B cell (primary cell): ENCODE data around the gene PREP. TPM values are rescaled to one million over a fixed set of nuclear protein-coding genes. Genes with fewer than 3 reads are reported as not detected.

ENCODE experiments used
- ATAC-seq: fragments of 200-7000 bp; cut with Tn5 transposase; one replicate; pipeline ENCODE4 v1.10.0; 2021; ENCODE audit warnings: low read depth, mild to moderate bottlenecking, moderate number of reproducible peaks, moderate library complexity
- CTCF ChIA-PET: fragments of 350-600 bp; sonication (Branson Sonifier 250); formaldehyde crosslinking; loops from one replicate; lab custom pipeline; 2021; ENCODE audit warnings: antibody characterized with exemption, inconsistent platforms; lab: Charles Lee
- POLR2A ChIA-PET: fragments of 350-600 bp; sonication (Branson Sonifier 250); formaldehyde crosslinking; loops from one replicate; lab custom pipeline; 2021; ENCODE audit warnings: antibody characterized with exemption; lab: Charles Lee
- DNase-seq: peaks from one replicate; pipeline ENCODE4 v3.0.0; 2013
- H2AFZ ChIP-seq: 2 replicates; pipeline ENCODE4 v1.6.1; 2012; ENCODE audit warnings: mild to moderate bottlenecking, low read depth, low read length; ENCODE audit not compliant: insufficient read depth, poor library complexity, severe bottlenecking
- H3K27ac ChIP-seq, 2 donors: 1 replicate in 1 of 2; 2 replicates in 1 of 2; pipeline ENCODE4 v1.5.1; 2012 to 2013; ENCODE audit warnings: low read length in 2 of 2, mild to moderate bottlenecking in 2 of 2, moderate library complexity in 1 of 2
- H3K27me3 ChIP-seq, 4 experiments: fragments of 200-600 bp in 1 of 4; sonication (generic) in 1 of 4; replicated peaks in 1 of 4; 1 replicate in 2 of 4; 2 replicates in 2 of 4; pipeline versions ENCODE4 v1.6.1 to v1.7.0; 2013 to 2016; ENCODE audit warnings: low read length in 3 of 4, mild to moderate bottlenecking in 2 of 4, mixed read lengths in 1 of 4, moderate library complexity in 1 of 4; ENCODE audit not compliant: insufficient read depth in 4 of 4, control insufficient read depth in 3 of 4; ENCODE audit errors: control extremely low read depth in 1 of 4
- H3K36me3 ChIP-seq, 2 experiments: replicated peaks in 1 of 2; 1 replicate in 1 of 2; 2 replicates in 1 of 2; pipeline versions ENCODE4 v1.6.1 to v1.7.1; 2013; ENCODE audit warnings: low read length in 1 of 2; ENCODE audit not compliant: insufficient read depth in 2 of 2, control insufficient read depth in 1 of 2; ENCODE audit errors: control extremely low read depth in 1 of 2, extremely low read depth in 1 of 2
- H3K4me1 ChIP-seq, 2 donors: fragments of 200-600 bp in 1 of 2; sonication (generic) in 1 of 2; 1 replicate in 1 of 2; 2 replicates in 1 of 2; pipeline versions ENCODE4 v1.5.1 to v1.6.1; 2013 to 2017; ENCODE audit warnings: low read length in 2 of 2; ENCODE audit not compliant: control insufficient read depth in 2 of 2, insufficient read depth in 2 of 2
- H3K4me2 ChIP-seq: replicated peaks from 2 replicates; pipeline ENCODE3; 2012; ENCODE audit warnings: mild to moderate bottlenecking, low read depth, low read length; ENCODE audit not compliant: poor library complexity, severe bottlenecking
- H3K4me3 ChIP-seq, 5 experiments: fragments of 200-600 bp in 1 of 5; sonication (generic) in 1 of 5; 1 replicate in 3 of 5; 2 replicates in 2 of 5; pipeline versions ENCODE4 v1.5.1 to v1.7.0; 2011 to 2016; ENCODE audit warnings: low read length in 4 of 5, mild to moderate bottlenecking in 4 of 5, low read depth in 2 of 5, control low read depth in 1 of 5, moderate library complexity in 1 of 5; ENCODE audit not compliant: insufficient read depth in 1 of 5; ENCODE audit errors: control extremely low read depth in 1 of 5, extremely low read depth in 1 of 5
- H3K79me2 ChIP-seq: fragments of 200-600 bp; sonication (generic); one replicate; pipeline ENCODE4 v1.6.0; 2016; ENCODE audit warnings: low read length; ENCODE audit not compliant: control insufficient read depth, insufficient read depth
- H3K9ac ChIP-seq: fragments of 200-600 bp; sonication (generic); 2 replicates; pipeline ENCODE4 v1.6.1; 2017; ENCODE audit warnings: mild to moderate bottlenecking, low read length, moderate library complexity
- H3K9me3 ChIP-seq, 3 donors: one replicate each; pipeline versions ENCODE4 v1.6.1 to v1.7.1; 2013; ENCODE audit warnings: low read length in 2 of 3; ENCODE audit not compliant: control insufficient read depth in 2 of 3, insufficient read depth in 1 of 3; ENCODE audit errors: control extremely low read depth in 1 of 3
- H4K20me1 ChIP-seq: 2 replicates; pipeline ENCODE4 v1.6.0; 2012; ENCODE audit warnings: mild to moderate bottlenecking, low read length; ENCODE audit not compliant: insufficient read depth, control insufficient read depth, poor library complexity, severe bottlenecking
- H3K27ac Mint-ChIP-seq: one replicate; pipeline ENCODE4 v1.8.0; 2021; ENCODE audit warnings: mixed read lengths
- H3K27me3 Mint-ChIP-seq: one replicate; pipeline ENCODE4 v1.8.0; 2021; ENCODE audit warnings: mixed read lengths
- H3K4me1 Mint-ChIP-seq: one replicate; pipeline ENCODE4 v1.8.0; 2021; ENCODE audit warnings: mixed read lengths
- H3K4me3 Mint-ChIP-seq: one replicate; pipeline ENCODE4 v1.8.0; 2021; ENCODE audit warnings: mixed read lengths
- H3K9me3 Mint-ChIP-seq: one replicate; pipeline ENCODE4 v1.8.0; 2022; ENCODE audit warnings: mixed read lengths; ENCODE audit not compliant: insufficient read depth
- CTCF ChIP-seq: fragments of 200-600 bp; IDR thresholded peaks from one replicate; pipeline ENCODE4 v1.8.0; 2022; ENCODE audit warnings: antibody characterized with exemption, mild to moderate bottlenecking
- EZH2 ChIP-seq: IDR thresholded peaks from 2 replicates; pipeline ENCODE4 v1.6.1; 2012; ENCODE audit warnings: borderline replicate concordance, low read depth, mild to moderate bottlenecking, moderate library complexity, low read length; ENCODE audit not compliant: insufficient read depth, poor library complexity, severe bottlenecking
- WGBS: methylation state at CpG from one replicate; pipeline ENCODE4 v1.1.5; 2013; ENCODE audit warnings: missing lambda C conversion rate; ENCODE audit not compliant: insufficient coverage; 5-methylcytosine and 5-hydroxymethylcytosine counted together
- intact Hi-C: fragments of 100-400 bp; cut with micrococcal nuclease; formaldehyde crosslinking; loops from one replicate; pipeline ENCODE4 v1.10.0; 2022
- polyA plus RNA-seq: library from polyadenylated mRNA; depleted of rRNA; stranded (reverse); fragments of >200 nt; gene quantifications from 2 replicates; pipeline ENCODE4 v1.2.3, GENCODE V29; 2012
- total RNA-seq, 2 donors: library from RNA; stranded (reverse); fragments of 120-200 nt in 1 of 2; gene quantifications; 1 replicate in 1 of 2; 2 replicates in 1 of 2; pipeline versions ENCODE4 v1.2.3 to v1.2.4, GENCODE V29; 2013 to 2022

PREP gene
- total and polyA plus RNA-seq, 2 donors (not counting 1 experiment from before 2014, with no cell fraction given): 12.2 to 27.0 TPM

DNA sequence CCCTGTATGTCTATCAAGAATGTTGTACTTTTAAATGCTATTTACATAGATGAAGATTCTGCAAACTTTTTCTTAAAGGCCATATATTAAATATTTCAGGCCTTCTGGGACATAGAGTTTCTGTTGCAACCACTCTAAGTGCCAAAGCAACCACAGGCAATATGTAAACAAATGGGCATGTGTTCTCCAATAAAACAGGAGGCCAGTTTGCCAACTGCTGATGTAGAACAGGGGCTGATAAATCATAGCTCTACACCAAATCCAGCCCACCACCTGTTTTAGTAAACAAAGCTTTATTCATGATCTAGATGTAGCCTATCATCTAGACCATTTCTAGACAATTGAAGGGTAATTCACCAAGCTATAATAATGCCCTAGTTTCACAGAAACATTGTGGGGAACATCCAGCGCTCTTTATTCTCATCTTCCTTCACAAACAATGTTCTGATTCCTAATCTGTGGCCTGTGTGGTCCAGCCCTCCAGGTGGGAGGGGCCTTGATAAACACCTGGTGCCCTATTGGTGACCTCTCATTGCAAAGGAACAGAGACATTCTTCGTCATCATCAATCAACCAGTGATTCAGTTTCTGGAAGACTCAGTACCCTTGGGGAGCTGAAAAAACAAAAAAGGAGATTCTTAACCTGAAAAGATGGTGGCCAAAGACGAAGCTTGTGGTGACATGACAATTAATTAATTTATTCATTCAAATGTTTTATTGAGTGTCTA lies 80.2 kb downstream of the PREP start:
- intact Hi-C loops: no loop called here
- no peak overlapping the region for H3K27ac ChIP-seq
- peaks cover 8 to 77% of the 10 kb centered on the region in 2 experiments for H3K36me3 ChIP-seq
- CTCF ChIA-PET: no interaction called here
- DNase-seq (no peak), ATAC-seq (no peak)
- H3K9me3 ChIP-seq: no peaks in the 10 kb centered on the region
- H3K27ac Mint-ChIP-seq: no peak overlapping the region
- WGBS: no CpG with 5 or more reads among the region's 3 CpGs
- no peak overlapping the region for H3K4me3 Mint-ChIP-seq
- no peaks in the 10 kb centered on the region for H4K20me1 ChIP-seq
- H3K4me3 ChIP-seq: no peak overlapping the region
- H3K79me2 ChIP-seq: no peaks in the 10 kb centered on the region
- TF ChIP-seq EZH2 (no peak), CTCF (no peak)
- H2AFZ ChIP-seq: no peak overlapping the region
- H3K27me3 ChIP-seq: no peaks in the 10 kb centered on the region
- H3K9me3 Mint-ChIP-seq: no peaks in the 10 kb centered on the region
- no peaks in the 10 kb centered on the region for H3K4me1 ChIP-seq
- no peak overlapping the region for H3K9ac ChIP-seq
- H3K4me1 Mint-ChIP-seq: no peaks in the 10 kb centered on the region
- H3K27me3 Mint-ChIP-seq: no peaks in the 10 kb centered on the region
- POLR2A ChIA-PET: no interaction called here
- no peak overlapping the region for H3K4me2 ChIP-seq

- Mint-ChIP-seq H3K4me1 (no peaks in the 10 kb centered on the region), H3K9me3 (no peaks in the 10 kb centered on the region), H3K27me3 (no peaks in the 10 kb centered on the region), H3K4me3 (no peak overlapping the region), H3K27ac (no peak overlapping the region)
- Histone ChIP-seq H3K79me2 (no peaks in the 10 kb centered on the region), H3K4me1 (no peaks in the 10 kb centered on the region), H3K4me3 (no peak overlapping the region), H2AFZ (no peak overlapping the region), H3K36me3 (peaks cover 5 to 72% of the 10 kb centered on the region in 2 experiments), H3K9me3 (no peaks in the 10 kb centered on the region), H4K20me1 (no peaks in the 10 kb centered on the region), H3K27me3 (no peaks in the 10 kb centered on the region), H3K27ac (no peak overlapping the region), H3K4me2 (no peak overlapping the region), H3K9ac (no peak overlapping the region)
- intact Hi-C loops: no loop called here
- ChIA-PET POLR2A (no interaction called here), CTCF (no interaction called here)
- DNase-seq: no peak
- no peak for ATAC-seq
- TF ChIP-seq EZH2 (no peak), CTCF (no peak)
- no CpG with 5 or more reads among the region's 2 CpGs for WGBS
These were observed 81.2 kb downstream of the PREP start for GRCh38 chr6:105321728-105322127.
